Kidney (tissue), 14 donors: Measurements from ENCODE around the gene SNAP47. TPM values are rescaled to one million over a fixed set of nuclear protein-coding genes. Genes with fewer than 3 reads are reported as not detected.

Experiments used
- DNase-seq, 5 donors: peaks; one replicate each; pipeline ENCODE4 v3.0.0-alpha.2; 2013 to 2020
- FAIRE-seq: peaks from 2 replicates; lab custom pipeline; 2012; peaks lifted over from hg19 to GRCh38; lab: Jason Lieb, UNC
- H3K27ac ChIP-seq, 2 donors: one replicate each; pipeline ENCODE4 v1.7.0; 2013; ENCODE audit warnings: low read depth in 2 of 2, low read length in 2 of 2, inconsistent platforms in 1 of 2
- H3K27me3 ChIP-seq: one replicate; pipeline ENCODE4 v1.7.1; 2013; ENCODE audit warnings: low read length, inconsistent platforms; ENCODE audit not compliant: control insufficient read depth, insufficient read depth
- H3K36me3 ChIP-seq, 3 donors: one replicate each; pipeline versions ENCODE4 v1.7.0 to v1.7.1; 2013; ENCODE audit warnings: low read length in 3 of 3, control low read depth in 1 of 3, inconsistent platforms in 1 of 3; ENCODE audit not compliant: insufficient read depth in 3 of 3, control insufficient read depth in 2 of 3
- H3K4me1 ChIP-seq, 3 donors: one replicate each; pipeline versions ENCODE4 v1.7.0 to v1.7.1; 2013; ENCODE audit warnings: low read length in 3 of 3, inconsistent platforms in 1 of 3, low read depth in 1 of 3; ENCODE audit not compliant: control insufficient read depth in 2 of 3, insufficient read depth in 2 of 3
- H3K4me3 ChIP-seq, 3 donors: one replicate each; pipeline versions ENCODE4 v1.7.0 to v1.8.1; 2013; ENCODE audit warnings: low read length in 3 of 3, control low read depth in 1 of 3, inconsistent platforms in 1 of 3
- H3K9ac ChIP-seq, 3 donors: one replicate each; pipeline versions ENCODE4 v1.7.0 to v1.7.1; 2013; ENCODE audit warnings: low read length in 3 of 3, control low read depth in 1 of 3, inconsistent platforms in 1 of 3
- H3K9me3 ChIP-seq, 3 donors: one replicate each; pipeline versions ENCODE4 v1.7.0 to v1.7.1; 2013; ENCODE audit warnings: low read length in 3 of 3, control low read depth in 1 of 3, inconsistent platforms in 1 of 3; ENCODE audit not compliant: control insufficient read depth in 2 of 3, insufficient read depth in 1 of 3
- CTCF ChIP-seq: IDR thresholded peaks from 3 replicates; pipeline ENCODE4 v1.5.1; 2012; ENCODE audit warnings: mild to moderate bottlenecking, moderate library complexity, borderline replicate concordance; ENCODE audit not compliant: insufficient read depth; ENCODE audit errors: extremely low read depth
- intact Hi-C: fragments of 100-400 bp; cut with DNase I; formaldehyde crosslinking; loops from one replicate; pipeline ENCODE4 v1.11.1; 2022
- polyA plus RNA-seq: library from polyadenylated mRNA; stranded (reverse); fragments of 350-450 nt; fragmentation: Illumina TruSeq; extraction: RNeasy Lipid Tissue Mini Kit (QIAGEN cat#74804); gene quantifications from one replicate; pipeline ENCODE4 v1.2.3, GENCODE V29; 2014; ENCODE audit warnings: low read depth, low replicate concordance; ENCODE audit not compliant: insufficient read depth
- total RNA-seq: library from RNA; stranded (reverse); fragmentation: NEBNext Ultra II Directional; extraction: Animal tissue kit (Norgen Biotek cat#: 25700); gene quantifications from one replicate; pipeline ENCODE4 v1.2.1, GENCODE V29; 2021
- donor health status: control.
- donor health status: control.
- donor health status: control.
- donor health status: control.
- donor health status: control.
- donor health status: DM: yes; HTN: yes; CAD: no.
- donor health status: Normal renal cell carcinoma (clear cell type).

Gene SNAP47
- total and polyA plus RNA-seq, 2 donors from 2014 or later = 31.6 to 32.4 TPM

- Histone ChIP-seq H3K9me3 (no peaks in the 10 kb centered on the region), H3K27me3 (no peaks in the 10 kb centered on the region), H3K27ac (no peak overlapping the region), H3K4me1 (no peaks in the 10 kb centered on the region), H3K9ac (no peak overlapping the region), H3K36me3 (peaks cover 3 to 10% (median 8%) of the 10 kb centered on the region in 3 donors), H3K4me3 (no peak overlapping the region)
- TF ChIP-seq CTCF = no peak
- FAIRE-seq (no peak), DNase-seq (peak in 1 of 5 donors; percentile 65)
- intact Hi-C loops = no loop called here
Measured at GRCh38 chr1:227749916-227750710, 14.9 kb downstream of the SNAP47 start.

- no peak for TF ChIP-seq CTCF
- FAIRE-seq = no peak
- H3K27ac ChIP-seq = no peak overlapping the region
- no peaks in the 10 kb centered on the region for H3K27me3 ChIP-seq
- no peaks in the 10 kb centered on the region for H3K9me3 ChIP-seq
- no peak overlapping the region for H3K4me3 ChIP-seq
- H3K9ac ChIP-seq = no peak overlapping the region
- DNase-seq = peak in 1 of 5 donors; percentile 48
- no peaks in the 10 kb centered on the region for H3K4me1 ChIP-seq
- peaks cover 0 to 11% (median 5%) of the 10 kb centered on the region in 3 donors for H3K36me3 ChIP-seq
- intact Hi-C loops = no loop called here
Measured at GRCh38 chr1:227753999-227754711, 18.9 kb downstream of the SNAP47 start.

GRCh38 chr1:227754958-227755357, 19.7 kb downstream of the SNAP47 start:
- no peak overlapping the region for H3K27ac ChIP-seq
- no peak overlapping the region for H3K4me3 ChIP-seq
- no peaks in the 10 kb centered on the region for H3K4me1 ChIP-seq
- DNase-seq (no peak), FAIRE-seq (no peak)
- no peaks in the 10 kb centered on the region for H3K9me3 ChIP-seq
- peaks cover 4 to 15% (median 11%) of the 10 kb centered on the region in 3 donors for H3K36me3 ChIP-seq
- no peak for TF ChIP-seq CTCF
- no peak overlapping the region for H3K9ac ChIP-seq
- H3K27me3 ChIP-seq = no peaks in the 10 kb centered on the region
- intact Hi-C loops = no loop called here
